SK-N-MC (cell line): Measurements from ENCODE around the gene BBC3.

Source experiments
- EZH2 ChIP-seq: fragments of 200-600 bp; sonication (generic); IDR thresholded peaks from one replicate; pipeline ENCODE4 v1.6.1; 2017; ENCODE audit warnings: antibody characterized with exemption
- POLR2AphosphoS5 ChIP-seq: IDR thresholded peaks from 2 replicates; pipeline ENCODE4 v1.6.1; 2012; ENCODE audit warnings: mild to moderate bottlenecking, low read depth, low read length, borderline replicate concordance

DNA sequence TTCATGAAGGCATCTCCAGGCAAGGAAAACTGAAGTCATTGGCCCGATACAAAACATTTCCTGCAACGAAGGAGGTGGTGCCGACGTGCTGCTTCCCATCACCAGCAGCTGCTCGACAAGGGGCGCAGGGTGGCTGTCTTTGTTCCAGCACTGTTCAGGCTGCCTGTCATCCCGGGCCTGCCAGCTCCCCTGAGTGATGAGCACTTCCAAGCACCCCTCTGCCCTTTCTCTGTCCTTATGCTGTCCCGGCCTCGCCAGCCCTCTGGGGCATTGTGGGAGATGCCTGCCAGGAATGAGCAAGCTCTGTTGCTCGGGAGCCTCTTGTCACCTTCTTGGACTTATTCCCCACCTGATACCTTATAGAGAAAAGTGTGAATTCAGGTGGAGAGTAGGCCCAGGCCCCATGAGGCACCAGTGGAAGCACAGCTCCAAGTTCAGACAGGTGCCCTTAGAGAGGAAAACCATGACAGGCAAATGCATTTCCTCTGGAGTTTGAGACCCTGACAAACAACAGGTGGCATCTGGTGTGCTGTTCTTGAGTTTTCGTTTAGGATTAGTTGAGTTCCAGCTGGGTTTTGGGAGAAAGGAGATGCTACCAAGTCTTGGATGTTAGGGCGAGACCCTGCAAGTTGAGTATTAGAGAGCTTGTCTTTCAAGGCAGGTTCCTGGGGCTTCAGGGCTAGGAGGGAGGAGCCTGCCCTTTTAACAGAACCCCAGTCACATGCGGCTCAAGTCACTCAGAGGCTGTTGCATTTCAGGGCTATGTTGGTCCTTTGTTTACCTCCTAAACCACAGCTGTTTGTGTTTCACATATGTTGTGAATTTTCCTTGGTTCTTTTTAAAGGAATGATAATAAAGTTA is 21.4 kb downstream of the BBC3 start:
- no peak for TF ChIP-seq EZH2
- TF ChIP-seq POLR2AphosphoS5, result no peak
